Measurements from ENCODE around the gene SSR4.
"Not testable (repeated sequence)": the region's sequence is repeated elsewhere in the genome, so short reads cannot be mapped to it uniquely, and the experiment has no call there.

SSR4 gene

GRCh38 chrX:153794018-153794896 lies at the start of gene SSR4, which contains the start of gene IDH3G:
TSS of gene SSR4 (plus strand) at chrX:153794668. CDS start at chrX:153794688, 20 bp downstream.
TSS of gene IDH3G (minus strand) at chrX:153794375. CDS start at chrX:153794326, 49 bp downstream.
- DNase-seq = peak; percentile 85

- DNase-seq = not testable (repeated sequence)
Measured at GRCh38 chrX:153745067-153745433, 49.4 kb upstream of the SSR4 start.

GRCh38 chrX:153746359-153746758 lies 48.1 kb upstream of the SSR4 start:
- no peak for DNase-seq

GRCh38 chrX:153746991-153747390 lies 47.5 kb upstream of the SSR4 start:
- not testable (repeated sequence) for DNase-seq

GRCh38 chrX:153749017-153749416 lies 45.5 kb upstream of the SSR4 start:
- not testable (repeated sequence) for DNase-seq

- no peak for DNase-seq
Measured at GRCh38 chrX:153750127-153750774, 44.2 kb upstream of the SSR4 start.

GRCh38 chrX:153755136-153755535 lies 39.3 kb upstream of the SSR4 start:
- no peak for DNase-seq

GRCh38 chrX:153761863-153762262 lies 32.6 kb upstream of the SSR4 start:
- no peak for DNase-seq

- DNase-seq = no peak
Measured at GRCh38 chrX:153762626-153763173, 31.8 kb upstream of the SSR4 start.

- no peak for DNase-seq
Measured at GRCh38 chrX:153763298-153763932, 31.1 kb upstream of the SSR4 start.

GRCh38 chrX:153763989-153764755 lies 30.3 kb upstream of the SSR4 start, which contains the start of gene PLXNB3:
TSS of gene PLXNB3 (plus strand) at chrX:153764249. CDS start at chrX:153765536, 1,287 bp downstream.
- peak; percentile 48 for DNase-seq

GRCh38 chrX:153764786-153765137 lies 29.7 kb upstream of the SSR4 start:
- no peak for DNase-seq

GRCh38 chrX:153765138-153766079 lies 29.1 kb upstream of the SSR4 start:
- DNase-seq = no peak

- no peak for DNase-seq
Measured at GRCh38 chrX:153766098-153766817, 28.2 kb upstream of the SSR4 start.

- no peak for DNase-seq
Measured at GRCh38 chrX:153766871-153767673, 27.4 kb upstream of the SSR4 start.

- no peak for DNase-seq
Measured at GRCh38 chrX:153767674-153768055, 26.8 kb upstream of the SSR4 start.

- no peak for DNase-seq
Measured at GRCh38 chrX:153768311-153769157, 25.9 kb upstream of the SSR4 start.

GRCh38 chrX:153769158-153769864 lies 25.2 kb upstream of the SSR4 start:
- no peak for DNase-seq

Data from NCI-H510A treated with DMSO at 0.1 percent for 48 hours (cell line).